Measurements from ENCODE around the gene CHMP6. TPM values are rescaled to one million over a fixed set of nuclear protein-coding genes. Genes with fewer than 3 reads are reported as not detected.
A peak's percentile ranks its signal among the peaks of the same experiment; 100 is the strongest.

The CHMP6 gene
- total RNA-seq, 2 experiments from 2014 or later = 17.1 to 17.3 TPM

GRCh38 chr17:80960797-80961452, 30.7 kb upstream of the CHMP6 start:
- H3K4me3 Mint-ChIP-seq = no peak overlapping the region
- POLR2A ChIA-PET = no interaction called here
- no peaks in the 10 kb centered on the region for H3K27me3 Mint-ChIP-seq
- no peaks in the 10 kb centered on the region for H3K9me3 Mint-ChIP-seq
- H3K4me1 Mint-ChIP-seq (ENCODE audit: low read depth) = no peaks in the 10 kb centered on the region
- CTCF ChIA-PET = interaction anchor here (0.9 kb wide), 1 partner anchor 31 kb away, joined by 3 read pairs; no protein-coding TSS in a partner anchor
- peaks cover 6% of the 10 kb centered on the region for H3K36me3 Mint-ChIP-seq
- intact Hi-C loops (cut with micrococcal nuclease) = no loop called here
- H3K27ac Mint-ChIP-seq = no peak overlapping the region
- no peak for DNase-seq

- H3K27ac Mint-ChIP-seq = no peak overlapping the region
- H3K4me3 Mint-ChIP-seq = no peak overlapping the region
- intact Hi-C loops (cut with micrococcal nuclease) = no loop called here
- no peak for DNase-seq
- no peaks in the 10 kb centered on the region for H3K27me3 Mint-ChIP-seq
- H3K4me1 Mint-ChIP-seq (ENCODE audit: low read depth) = no peaks in the 10 kb centered on the region
- ChIA-PET POLR2A (no interaction called here), CTCF (no interaction called here)
- no peaks in the 10 kb centered on the region for H3K9me3 Mint-ChIP-seq
- peaks cover 6% of the 10 kb centered on the region for H3K36me3 Mint-ChIP-seq
Observed at GRCh38 chr17:80961541-80962330, 29.9 kb upstream of the CHMP6 start.

- ChIA-PET POLR2A (no interaction called here), CTCF (no interaction called here)
- Mint-ChIP-seq H3K27me3 (no peaks in the 10 kb centered on the region), H3K9me3 (no peaks in the 10 kb centered on the region), H3K4me1 (ENCODE audit: low read depth) (no peaks in the 10 kb centered on the region), H3K4me3 (no peak overlapping the region), H3K36me3 (peaks cover 6% of the 10 kb centered on the region), H3K27ac (no peak overlapping the region)
- no peak for DNase-seq
- intact Hi-C loops (cut with micrococcal nuclease) = no loop called here
Observed at GRCh38 chr17:80962356-80963329, 29.0 kb upstream of the CHMP6 start.

GRCh38 chr17:80963812-80964543, 27.7 kb upstream of the CHMP6 start:
- Mint-ChIP-seq H3K4me3 (no peak overlapping the region), H3K27me3 (no peaks in the 10 kb centered on the region), H3K27ac (no peak overlapping the region), H3K4me1 (ENCODE audit: low read depth) (no peaks in the 10 kb centered on the region), H3K9me3 (no peaks in the 10 kb centered on the region), H3K36me3 (peaks cover 6% of the 10 kb centered on the region)
- ChIA-PET POLR2A (no interaction called here), CTCF (no interaction called here)
- no peak for DNase-seq
- intact Hi-C loops (cut with micrococcal nuclease) = no loop called here

GRCh38 chr17:80964544-80964856, 27.1 kb upstream of the CHMP6 start:
- Mint-ChIP-seq H3K27me3 (no peaks in the 10 kb centered on the region), H3K27ac (no peak overlapping the region), H3K9me3 (no peaks in the 10 kb centered on the region), H3K36me3 (peaks cover 6% of the 10 kb centered on the region), H3K4me3 (no peak overlapping the region), H3K4me1 (ENCODE audit: low read depth) (no peaks in the 10 kb centered on the region)
- POLR2A ChIA-PET = no interaction called here
- CTCF ChIA-PET = no interaction called here
- DNase-seq = no peak
- intact Hi-C loops (cut with micrococcal nuclease) = no loop called here

GRCh38 chr17:80964859-80965580, 26.6 kb upstream of the CHMP6 start:
- CTCF ChIA-PET = no interaction called here
- H3K36me3 Mint-ChIP-seq = peaks cover 6% of the 10 kb centered on the region
- POLR2A ChIA-PET = no interaction called here
- H3K27me3 Mint-ChIP-seq = no peaks in the 10 kb centered on the region
- no peaks in the 10 kb centered on the region for H3K9me3 Mint-ChIP-seq
- H3K4me3 Mint-ChIP-seq = no peak overlapping the region
- H3K27ac Mint-ChIP-seq = peak overlapping the region; percentile 20
- DNase-seq = no peak
- no peaks in the 10 kb centered on the region for H3K4me1 Mint-ChIP-seq (ENCODE audit: low read depth)
- intact Hi-C loops (cut with micrococcal nuclease) = no loop called here

GRCh38 chr17:80965606-80966005, 26.0 kb upstream of the CHMP6 start:
- Mint-ChIP-seq H3K36me3 (peaks cover 6% of the 10 kb centered on the region), H3K4me3 (no peak overlapping the region), H3K9me3 (no peaks in the 10 kb centered on the region), H3K27me3 (no peaks in the 10 kb centered on the region), H3K4me1 (ENCODE audit: low read depth) (peaks cover 5% of the 10 kb centered on the region), H3K27ac (peak overlapping the region; percentile 20)
- CTCF ChIA-PET = no interaction called here
- intact Hi-C loops (cut with micrococcal nuclease) = no loop called here
- DNase-seq = no peak
- POLR2A ChIA-PET = no interaction called here

GRCh38 chr17:80967404-80967872, 24.2 kb upstream of the CHMP6 start:
- H3K36me3 Mint-ChIP-seq = peaks cover 6% of the 10 kb centered on the region
- H3K4me1 Mint-ChIP-seq (ENCODE audit: low read depth) = peaks cover 5% of the 10 kb centered on the region
- ChIA-PET POLR2A (no interaction called here), CTCF (no interaction called here)
- intact Hi-C loops (cut with micrococcal nuclease) = no loop called here
- no peaks in the 10 kb centered on the region for H3K9me3 Mint-ChIP-seq
- DNase-seq = no peak
- no peaks in the 10 kb centered on the region for H3K27me3 Mint-ChIP-seq
- H3K27ac Mint-ChIP-seq = no peak overlapping the region
- H3K4me3 Mint-ChIP-seq = no peak overlapping the region

GRCh38 chr17:80968602-80969029, 23.0 kb upstream of the CHMP6 start:
- Mint-ChIP-seq H3K36me3 (peaks cover 5% of the 10 kb centered on the region), H3K27ac (no peak overlapping the region), H3K27me3 (no peaks in the 10 kb centered on the region), H3K9me3 (no peaks in the 10 kb centered on the region), H3K4me3 (no peak overlapping the region), H3K4me1 (ENCODE audit: low read depth) (peaks cover 5% of the 10 kb centered on the region)
- intact Hi-C loops (cut with micrococcal nuclease) = no loop called here
- no peak for DNase-seq
- ChIA-PET POLR2A (no interaction called here), CTCF (interaction anchor here (4.4 kb wide), 1 partner anchor 541 kb away, joined by 35 read pairs; no protein-coding TSS in a partner anchor)

- intact Hi-C loops (cut with micrococcal nuclease) = no loop called here
- Mint-ChIP-seq H3K27ac (no peak overlapping the region), H3K27me3 (no peaks in the 10 kb centered on the region), H3K36me3 (peaks cover 5% of the 10 kb centered on the region), H3K9me3 (no peaks in the 10 kb centered on the region), H3K4me3 (no peak overlapping the region), H3K4me1 (ENCODE audit: low read depth) (peaks cover 5% of the 10 kb centered on the region)
- ChIA-PET CTCF (interaction anchor here (0.8 to 4.4 kb wide), 5 partner anchors 71 to 543 kb away, joined by 3 to 35 read pairs (median 3); no protein-coding TSS in a partner anchor), POLR2A (no interaction called here)
- DNase-seq = no peak
Observed at GRCh38 chr17:80969030-80969673, 22.5 kb upstream of the CHMP6 start.

- H3K36me3 Mint-ChIP-seq = peaks cover 5% of the 10 kb centered on the region
- no peaks in the 10 kb centered on the region for H3K27me3 Mint-ChIP-seq
- CTCF ChIA-PET = interaction anchor here (0.8 to 4.4 kb wide), 11 partner anchors 10 to 544 kb away, joined by 3 to 35 read pairs (median 4); no protein-coding TSS in a partner anchor
- POLR2A ChIA-PET = interaction anchor here (0.9 kb wide), 1 partner anchor 78 kb away, joined by 3 read pairs; no protein-coding TSS in a partner anchor
- no peaks in the 10 kb centered on the region for H3K9me3 Mint-ChIP-seq
- H3K27ac Mint-ChIP-seq = no peak overlapping the region
- H3K4me1 Mint-ChIP-seq (ENCODE audit: low read depth) = peaks cover 5% of the 10 kb centered on the region
- intact Hi-C loops (cut with micrococcal nuclease) = no loop called here
- H3K4me3 Mint-ChIP-seq = no peak overlapping the region
- DNase-seq = no peak
Observed at GRCh38 chr17:80969674-80970043, 22.0 kb upstream of the CHMP6 start.
